ENCODE measurements around the gene PARP8.

DNA sequence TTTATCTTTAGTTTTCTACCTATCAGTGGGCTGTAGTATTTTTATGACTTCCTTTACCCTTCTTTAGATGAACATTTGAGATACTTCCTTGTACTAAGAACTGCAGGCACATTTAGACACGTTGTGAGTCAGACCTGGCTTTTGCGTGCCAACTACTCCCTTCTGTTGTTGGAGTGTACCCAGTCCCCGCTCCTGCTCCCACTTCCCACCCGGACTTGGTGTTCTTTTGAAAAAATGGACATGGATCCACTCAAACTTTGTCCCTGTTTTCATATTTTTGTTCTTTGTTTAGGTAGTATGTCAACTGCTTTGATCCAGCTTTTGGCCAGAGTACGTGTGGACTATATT lies 60.7 kb downstream of the PARP8 start:
- no peak for TF ChIP-seq POLR2A (IDR thresholded peaks at IDR 0.05)
- TF ChIP-seq CTCF (IDR thresholded peaks at IDR 0.05 in 8 of 11, conservative IDR thresholded peaks at IDR 0.05 in 3 of 11), result no peak

All from spleen (tissue), 7 donors.